Naive thymus-derived CD8-positive, alpha-beta T cell (primary cell): Measurements from ENCODE around the gene CALU. TPM values are rescaled to one million over a fixed set of nuclear protein-coding genes. Genes with fewer than 3 reads are reported as not detected.

ENCODE experiments used
- ATAC-seq, 2 donors: fragments of 150-1000 bp; cut with Tn5 transposase in 1 of 2; sonication (Bioruptor Pico), chemical (Tn5 transposase) in 1 of 2; 1 replicate in 1 of 2; 2 replicates in 1 of 2; pipeline ENCODE4 v1.10.0; 2021; ENCODE audit warnings: mild to moderate bottlenecking in 2 of 2, moderate library complexity in 2 of 2
- POLR2A ChIA-PET: fragments of 350-600 bp; sonication (Branson Sonifier 250); formaldehyde crosslinking; loops from one replicate; lab custom pipeline; 2021; ENCODE audit warnings: antibody characterized with exemption; lab: Charles Lee
- DNase-seq, 10 donors: peaks; one replicate each; pipeline versions ENCODE4 v3.0.0 to v3.0.0-alpha.2; 2020 to 2022
- H3K27ac Mint-ChIP-seq, 10 donors: one replicate each; pipeline ENCODE4 v1.8.0; 2020 to 2022; ENCODE audit warnings: mild to moderate bottlenecking in 10 of 10, mixed read lengths in 10 of 10, moderate library complexity in 4 of 10, inconsistent platforms in 1 of 10
- H3K27me3 Mint-ChIP-seq, 5 donors: one replicate each; pipeline ENCODE4 v1.8.0; 2021 to 2022; ENCODE audit warnings: mixed read lengths in 5 of 5
- H3K36me3 Mint-ChIP-seq, 3 donors: one replicate each; pipeline ENCODE4 v1.8.0; 2020 to 2022; ENCODE audit warnings: mixed read lengths in 3 of 3, mild to moderate bottlenecking in 2 of 3, inconsistent platforms in 1 of 3
- H3K4me1 Mint-ChIP-seq, 4 donors: one replicate each; pipeline ENCODE4 v1.8.0; 2021 to 2022; ENCODE audit warnings: mixed read lengths in 4 of 4
- H3K4me3 Mint-ChIP-seq, 10 donors: one replicate each; pipeline ENCODE4 v1.8.0; 2020 to 2022; ENCODE audit warnings: mild to moderate bottlenecking in 10 of 10, mixed read lengths in 10 of 10, moderate library complexity in 6 of 10, inconsistent platforms in 1 of 10
- H3K9me3 Mint-ChIP-seq, 9 donors: one replicate each; pipeline ENCODE4 v1.8.0; 2020 to 2022; ENCODE audit warnings: mixed read lengths in 9 of 9, mild to moderate bottlenecking in 3 of 9, inconsistent platforms in 1 of 9, moderate library complexity in 1 of 9
- polyA plus RNA-seq, 3 donors: library from polyadenylated mRNA; unstranded; fragments of 300-500 nt; fragmentation: Illumina TruSeq; gene quantifications; one replicate each; pipeline ENCODE4 v1.2.3, GENCODE V29; 2021
- total RNA-seq, 8 experiments: library from RNA in 2 of 8; stranded (reverse) in 2 of 8; gene quantifications; one replicate each; pipeline ENCODE4 v1.2.3 and lab custom pipeline; 2021 to 2026

Gene CALU
- total and polyA plus RNA-seq, 5 experiments from 2014 or later = 13.6 to 21.5 (median 17.0) TPM

DNA sequence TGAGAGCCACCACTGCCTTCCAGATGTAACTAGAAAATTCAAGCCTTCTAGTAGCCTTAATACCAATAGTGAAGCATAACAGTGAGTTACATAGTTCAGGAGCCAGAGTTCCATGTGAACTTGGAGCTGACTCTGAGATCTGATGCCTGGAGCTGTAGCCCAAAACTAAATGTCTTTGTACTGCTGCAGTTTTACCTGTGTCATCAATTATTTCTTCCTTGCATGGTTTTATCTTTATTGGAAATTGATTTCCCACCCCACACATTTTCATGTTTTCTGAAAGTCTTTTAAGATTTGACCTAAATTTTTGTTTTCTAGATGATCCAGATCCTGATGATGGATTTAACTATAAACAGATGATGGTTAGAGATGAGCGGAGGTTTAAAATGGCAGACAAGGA is 19.4 kb downstream of the CALU start:
- POLR2A ChIA-PET = no interaction called here

GRCh38 chr7:128759242-128759641 is 20.1 kb downstream of the CALU start:
- no peaks in the 10 kb centered on the region for H3K9me3 Mint-ChIP-seq
- no peak overlapping the region for H3K27ac Mint-ChIP-seq
- no peaks in the 10 kb centered on the region for H3K27me3 Mint-ChIP-seq
- POLR2A ChIA-PET = interaction anchor here (0.6 kb wide), 1 partner anchor 8 kb away, joined by 3 read pairs; no protein-coding TSS in a partner anchor
- no peak for ATAC-seq
- H3K36me3 Mint-ChIP-seq = peaks cover 0 to 82% (median 10%) of the 10 kb centered on the region in 3 donors
- H3K4me3 Mint-ChIP-seq = no peak overlapping the region
- peaks cover 0 to 3% (median 0%) of the 10 kb centered on the region in 4 donors for H3K4me1 Mint-ChIP-seq
- DNase-seq = no peak

More for the DNA sequence above, 19.4 kb downstream of the CALU start:
- Mint-ChIP-seq H3K9me3 (no peaks in the 10 kb centered on the region), H3K4me3 (no peak overlapping the region), H3K27me3 (no peaks in the 10 kb centered on the region), H3K36me3 (peaks cover 0 to 82% (median 15%) of the 10 kb centered on the region in 3 donors), H3K27ac (peak overlapping the region in 2 of 10 donors; percentile 31 to 55), H3K4me1 (peaks cover 0 to 3% (median 0%) of the 10 kb centered on the region in 4 donors)
- ATAC-seq = no peak
- DNase-seq = no peak

DNA sequence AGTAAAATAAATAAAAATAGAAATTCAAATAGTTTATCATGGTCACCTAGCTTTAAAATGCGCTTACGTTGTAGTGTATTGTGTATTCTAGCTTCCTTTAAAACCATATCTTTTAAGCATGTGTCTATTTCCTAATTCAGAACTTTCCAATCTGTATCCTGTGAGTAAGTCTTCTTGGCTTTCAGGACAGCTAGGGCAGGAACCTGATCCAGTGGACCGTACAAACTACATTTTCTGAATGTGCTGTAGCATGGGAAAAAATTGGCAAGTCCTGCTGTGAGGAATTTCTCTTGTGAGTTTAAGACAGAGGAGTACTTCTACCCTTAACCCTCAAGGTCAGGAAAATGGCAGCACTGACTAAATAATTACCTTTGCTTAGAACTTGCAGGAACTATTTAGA is 24.4 kb downstream of the CALU start:
- Mint-ChIP-seq H3K9me3 (no peaks in the 10 kb centered on the region), H3K27me3 (no peaks in the 10 kb centered on the region), H3K4me1 (no peaks in the 10 kb centered on the region), H3K4me3 (no peak overlapping the region), H3K36me3 (peaks cover 0 to 90% (median 13%) of the 10 kb centered on the region in 3 donors), H3K27ac (no peak overlapping the region)
- no peak for ATAC-seq
- DNase-seq = no peak
- POLR2A ChIA-PET = no interaction called here

DNA sequence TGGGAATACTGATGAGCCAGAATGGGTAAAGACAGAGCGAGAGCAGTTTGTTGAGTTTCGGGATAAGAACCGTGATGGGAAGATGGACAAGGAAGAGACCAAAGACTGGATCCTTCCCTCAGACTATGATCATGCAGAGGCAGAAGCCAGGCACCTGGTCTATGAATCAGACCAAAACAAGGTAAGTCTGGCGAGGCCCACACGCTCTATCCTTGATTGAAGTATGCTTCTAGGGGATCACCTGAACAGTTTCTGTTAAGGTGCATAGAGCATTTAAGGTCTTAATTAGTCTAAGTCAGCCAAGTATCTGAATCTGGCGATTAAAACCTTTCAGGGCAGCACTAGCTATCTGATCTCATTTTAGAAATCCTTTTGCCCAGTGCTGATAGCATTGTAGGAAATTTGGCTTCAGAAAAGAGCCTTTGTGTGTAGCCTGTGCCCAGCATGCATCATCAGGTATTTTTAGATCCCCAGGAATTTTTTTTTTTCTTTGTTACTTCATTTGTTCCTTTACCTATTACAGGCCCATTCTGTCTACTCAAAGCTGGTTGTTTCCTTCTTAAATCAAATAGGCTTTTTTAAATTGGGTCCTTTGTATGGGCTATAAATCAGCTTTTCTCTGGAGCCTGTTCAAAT is 28.4 kb downstream of the CALU start:
- no peaks in the 10 kb centered on the region for H3K9me3 Mint-ChIP-seq
- POLR2A ChIA-PET = interaction anchor here (0.8 kb wide), 1 partner anchor 22 kb away, joined by 4 read pairs; no protein-coding TSS in a partner anchor
- H3K27ac Mint-ChIP-seq = peak overlapping the region in 1 of 10 donors; percentile 20
- no peaks in the 10 kb centered on the region for H3K4me1 Mint-ChIP-seq
- H3K4me3 Mint-ChIP-seq = no peak overlapping the region
- H3K27me3 Mint-ChIP-seq = no peaks in the 10 kb centered on the region
- DNase-seq (no peak), ATAC-seq (no peak)
- peaks cover 4 to 90% (median 24%) of the 10 kb centered on the region in 3 donors for H3K36me3 Mint-ChIP-seq

DNA sequence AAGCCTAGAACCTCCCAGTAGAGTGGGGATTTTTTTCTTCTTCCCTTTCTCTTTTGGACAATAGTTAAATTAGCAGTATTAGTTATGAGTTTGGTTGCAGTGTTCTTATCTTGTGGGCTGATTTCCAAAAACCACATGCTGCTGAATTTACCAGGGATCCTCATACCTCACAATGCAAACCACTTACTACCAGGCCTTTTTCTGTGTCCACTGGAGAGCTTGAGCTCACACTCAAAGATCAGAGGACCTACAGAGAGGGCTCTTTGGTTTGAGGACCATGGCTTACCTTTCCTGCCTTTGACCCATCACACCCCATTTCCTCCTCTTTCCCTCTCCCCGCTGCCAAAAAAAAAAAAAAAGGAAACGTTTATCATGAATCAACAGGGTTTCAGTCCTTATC is 31.1 kb downstream of the CALU start:
- POLR2A ChIA-PET = interaction anchor here (0.7 kb wide), 1 partner anchor 572 kb away, joined by 4 read pairs; no protein-coding TSS in a partner anchor
- Mint-ChIP-seq H3K27ac (no peak overlapping the region), H3K9me3 (no peaks in the 10 kb centered on the region), H3K4me3 (no peak overlapping the region), H3K27me3 (no peaks in the 10 kb centered on the region), H3K4me1 (no peaks in the 10 kb centered on the region), H3K36me3 (peaks cover 4 to 80% (median 32%) of the 10 kb centered on the region in 3 donors)
- DNase-seq (no peak), ATAC-seq (no peak)

- Mint-ChIP-seq H3K9me3 (peaks cover 3 to 16% (median 10%) of the 10 kb centered on the region in 9 donors), H3K4me3 (no peak overlapping the region), H3K27ac (no peak overlapping the region), H3K4me1 (no peaks in the 10 kb centered on the region), H3K36me3 (peaks cover 16 to 49% (median 30%) of the 10 kb centered on the region in 3 donors), H3K27me3 (peaks cover 0 to 5% (median 0%) of the 10 kb centered on the region in 5 donors)
- POLR2A ChIA-PET = interaction anchor here (0.6 to 0.7 kb wide), 2 partner anchors 22 to 661 kb away, joined by 3 to 4 read pairs; no protein-coding TSS in a partner anchor
- ATAC-seq (no peak), DNase-seq (no peak)
Observed at GRCh38 chr7:128773604-128774003, 34.4 kb downstream of the CALU start.

DNA sequence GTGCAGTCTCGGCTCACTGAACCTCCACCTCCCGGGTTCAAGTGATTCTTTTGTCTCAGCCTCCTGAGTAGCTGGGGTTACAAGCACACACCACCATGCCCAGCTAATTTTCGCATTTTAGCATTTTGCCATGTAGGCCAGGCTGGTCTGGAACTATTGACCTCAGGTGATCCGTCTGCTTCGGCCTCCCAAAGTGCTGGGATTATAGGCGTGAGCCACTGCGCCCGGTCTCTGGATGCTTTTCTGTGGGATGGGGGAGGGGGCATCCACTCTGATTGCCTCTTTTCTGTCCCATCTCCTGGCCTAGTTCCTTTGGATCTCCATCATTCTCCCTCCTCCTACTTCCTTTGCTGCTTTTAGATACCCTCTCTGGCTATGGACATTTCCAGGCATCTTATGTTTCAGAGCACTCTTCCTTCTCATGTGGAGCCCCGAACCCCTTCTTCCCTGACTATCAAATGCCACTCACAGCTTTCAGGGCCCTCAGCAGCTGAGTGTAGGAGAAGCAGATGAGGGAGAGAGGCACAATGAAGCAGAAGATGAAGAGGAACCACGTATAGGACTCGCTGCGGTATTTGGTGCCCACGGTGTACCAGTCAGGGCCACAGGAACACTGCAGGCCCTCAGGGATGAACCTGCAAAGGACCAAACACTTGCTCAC is 35.0 kb downstream of the CALU start:
- Mint-ChIP-seq H3K4me1 (no peaks in the 10 kb centered on the region), H3K4me3 (no peak overlapping the region), H3K9me3 (peaks cover 3 to 16% (median 10%) of the 10 kb centered on the region in 9 donors), H3K36me3 (peaks cover 16 to 45% (median 27%) of the 10 kb centered on the region in 3 donors), H3K27me3 (peaks cover 0 to 5% (median 0%) of the 10 kb centered on the region in 5 donors), H3K27ac (peak overlapping the region in 2 of 10 donors; percentile 3 to 40)
- ATAC-seq (no peak), DNase-seq (no peak)
- POLR2A ChIA-PET = interaction anchor here (0.7 kb wide), 1 partner anchor 23 kb away, joined by 4 read pairs; no protein-coding TSS in a partner anchor

- Mint-ChIP-seq H3K9me3 (peaks cover 3 to 16% (median 10%) of the 10 kb centered on the region in 9 donors), H3K27ac (peak overlapping the region in 1 of 10 donors; percentile 40), H3K4me1 (no peaks in the 10 kb centered on the region), H3K27me3 (peaks cover 0 to 5% (median 0%) of the 10 kb centered on the region in 5 donors), H3K36me3 (peaks cover 13 to 37% (median 24%) of the 10 kb centered on the region in 3 donors), H3K4me3 (no peak overlapping the region)
- DNase-seq = no peak
- POLR2A ChIA-PET = no interaction called here
- ATAC-seq = no peak
Observed at GRCh38 chr7:128774921-128775320, 35.8 kb downstream of the CALU start.

GRCh38 chr7:128775744-128776474 is 36.8 kb downstream of the CALU start, which contains the start of gene OPN1SW:
Gene OPN1SW (minus strand): TSS chr7:128775794. CDS start chr7:128775781, 13 bp downstream.
- Mint-ChIP-seq H3K4me1 (no peaks in the 10 kb centered on the region), H3K27me3 (peaks cover 0 to 5% (median 0%) of the 10 kb centered on the region in 5 donors), H3K4me3 (no peak within 1 kb of the TSS), H3K9me3 (peaks cover 3 to 16% (median 10%) of the 10 kb centered on the region in 9 donors), H3K36me3 (peaks cover 13 to 28% (median 18%) of the 10 kb centered on the region in 3 donors), H3K27ac (peak within 1 kb of the TSS in 1 of 10 donors; percentile 40)
- POLR2A ChIA-PET = no interaction called here
- ATAC-seq = no peak
- no peak for DNase-seq

GRCh38 chr7:128777156-128778123 is 38.3 kb downstream of the CALU start:
- no peak for ATAC-seq

DNA sequence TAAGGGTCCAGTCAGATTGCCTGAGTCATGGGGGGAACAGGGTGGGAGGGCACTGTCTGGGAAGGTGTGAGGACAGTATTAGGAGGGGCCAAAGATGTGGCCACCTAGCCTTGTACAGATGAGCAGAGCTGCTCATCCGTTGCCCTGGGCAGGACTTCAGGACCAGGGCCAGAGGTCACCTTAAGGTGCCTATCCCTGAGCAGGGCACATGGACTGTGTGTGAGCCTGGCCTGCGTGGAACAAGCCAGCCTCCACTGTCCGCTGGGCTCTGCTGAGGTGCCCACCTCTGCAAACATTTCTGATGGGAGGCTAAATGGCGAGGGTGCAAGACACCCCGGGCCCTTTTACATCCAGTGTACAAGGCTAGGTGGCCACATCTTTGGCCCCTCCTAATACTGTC is 39.8 kb downstream of the CALU start:
- Mint-ChIP-seq H3K27ac (no peak overlapping the region), H3K9me3 (peaks cover 3 to 16% (median 10%) of the 10 kb centered on the region in 9 donors), H3K36me3 (peaks cover 3 to 13% (median 8%) of the 10 kb centered on the region in 3 donors), H3K4me1 (no peaks in the 10 kb centered on the region), H3K4me3 (no peak overlapping the region), H3K27me3 (peaks cover 0 to 5% (median 0%) of the 10 kb centered on the region in 5 donors)
- ATAC-seq = no peak
- POLR2A ChIA-PET = no interaction called here
- no peak for DNase-seq

More at GRCh38 chr7:128777156-128778123, 38.3 kb downstream of the CALU start:
- H3K27me3 Mint-ChIP-seq = peaks cover 0 to 5% (median 0%) of the 10 kb centered on the region in 5 donors
- no peak overlapping the region for H3K4me3 Mint-ChIP-seq
- H3K4me1 Mint-ChIP-seq = no peaks in the 10 kb centered on the region
- no peak for DNase-seq
- no peak overlapping the region for H3K27ac Mint-ChIP-seq
- peaks cover 12 to 13% (median 13%) of the 10 kb centered on the region in 3 donors for H3K36me3 Mint-ChIP-seq
- POLR2A ChIA-PET = no interaction called here
- H3K9me3 Mint-ChIP-seq = peaks cover 3 to 16% (median 10%) of the 10 kb centered on the region in 9 donors
